Endothelial cell of hepatic sinusoid (primary cell): ENCODE measurements around the gene TBXAS1.

Experiments
- in situ Hi-C: cut with HindIII; loops from 2 replicates; pipeline ENCODE4 v1.10.0; 2017; ENCODE audit warnings: low sequenced_read_pairs

Gene TBXAS1

DNA sequence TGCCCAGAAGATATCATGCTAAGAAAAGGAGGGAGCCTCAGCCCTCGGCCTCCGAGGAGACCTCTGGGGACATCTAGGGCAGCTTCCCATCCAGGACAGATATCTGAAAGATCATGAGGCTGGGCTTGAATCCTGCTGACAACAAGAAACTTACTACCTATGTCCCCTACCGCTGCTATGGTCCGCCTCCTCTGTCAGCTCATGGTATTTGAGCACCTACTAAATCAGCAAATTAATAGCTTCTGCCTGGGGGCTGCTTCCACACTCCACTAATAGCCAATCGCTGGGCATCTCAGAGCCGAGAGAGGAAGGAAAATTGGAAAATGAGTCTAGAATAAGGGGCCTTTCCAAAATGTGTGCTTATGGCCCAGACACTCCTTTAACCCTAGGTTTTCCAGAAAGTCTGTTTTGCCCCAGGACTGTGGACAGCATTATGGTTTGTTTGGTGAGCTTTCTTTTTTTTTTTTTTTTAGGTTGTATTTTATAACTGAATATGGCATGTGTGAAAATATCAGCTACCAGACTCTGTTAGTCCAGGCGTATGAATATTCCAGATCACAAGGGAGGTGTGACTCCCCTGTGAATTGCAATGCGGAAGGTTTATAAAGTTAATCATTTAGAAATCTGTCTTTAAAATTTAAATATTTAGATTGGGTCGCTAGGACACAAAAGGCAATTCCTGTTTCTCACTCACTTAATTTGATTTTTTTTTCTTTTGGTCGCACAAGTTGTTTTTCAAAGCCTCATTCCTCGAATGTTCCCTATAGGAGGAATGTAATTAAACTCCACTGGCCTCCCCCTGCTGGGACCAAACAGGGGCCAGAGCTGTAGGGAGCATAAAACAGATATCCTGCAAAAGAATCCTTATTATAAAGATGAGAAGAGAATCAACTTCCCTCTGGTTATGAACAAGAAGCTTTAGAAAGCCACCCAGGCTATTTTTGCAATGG is 144.3 kb downstream of the TBXAS1 start:
- in situ Hi-C loops: loop anchor here (5.0 kb wide), 1 partner anchor 34 kb away; no protein-coding TSS in a partner anchor

DNA sequence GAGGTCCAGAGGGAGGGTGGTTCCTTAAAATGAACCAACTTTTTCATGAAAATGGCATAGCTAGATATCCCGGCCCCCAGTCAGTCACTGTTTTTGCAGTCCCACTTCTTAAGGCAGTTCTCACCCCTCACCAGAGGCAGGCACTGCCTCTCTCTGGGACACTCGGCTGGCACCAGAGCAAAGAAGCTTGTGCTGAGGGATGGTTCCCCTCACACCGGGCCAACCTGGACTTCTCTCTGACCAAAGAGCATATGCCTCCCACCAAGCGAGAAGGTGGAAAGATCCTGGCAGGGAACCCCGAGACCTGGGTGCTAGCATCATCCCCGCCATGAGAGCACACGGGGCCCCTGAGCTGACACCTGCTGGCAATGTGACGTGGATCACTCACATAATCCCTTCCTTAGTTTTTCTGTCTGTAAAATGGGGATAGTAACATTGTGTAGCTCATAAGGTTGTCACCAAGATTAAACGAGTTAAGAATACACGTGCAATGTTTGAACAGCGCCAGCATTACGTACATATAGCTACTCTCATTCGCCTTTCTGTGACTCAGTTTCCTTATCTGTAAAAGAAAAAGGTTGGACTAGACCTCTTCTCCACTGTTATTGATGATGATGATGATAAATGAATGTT is 145.2 kb downstream of the TBXAS1 start:
- in situ Hi-C loops: loop anchor here (5.0 kb wide), 1 partner anchor 33 kb away; no protein-coding TSS in a partner anchor

DNA sequence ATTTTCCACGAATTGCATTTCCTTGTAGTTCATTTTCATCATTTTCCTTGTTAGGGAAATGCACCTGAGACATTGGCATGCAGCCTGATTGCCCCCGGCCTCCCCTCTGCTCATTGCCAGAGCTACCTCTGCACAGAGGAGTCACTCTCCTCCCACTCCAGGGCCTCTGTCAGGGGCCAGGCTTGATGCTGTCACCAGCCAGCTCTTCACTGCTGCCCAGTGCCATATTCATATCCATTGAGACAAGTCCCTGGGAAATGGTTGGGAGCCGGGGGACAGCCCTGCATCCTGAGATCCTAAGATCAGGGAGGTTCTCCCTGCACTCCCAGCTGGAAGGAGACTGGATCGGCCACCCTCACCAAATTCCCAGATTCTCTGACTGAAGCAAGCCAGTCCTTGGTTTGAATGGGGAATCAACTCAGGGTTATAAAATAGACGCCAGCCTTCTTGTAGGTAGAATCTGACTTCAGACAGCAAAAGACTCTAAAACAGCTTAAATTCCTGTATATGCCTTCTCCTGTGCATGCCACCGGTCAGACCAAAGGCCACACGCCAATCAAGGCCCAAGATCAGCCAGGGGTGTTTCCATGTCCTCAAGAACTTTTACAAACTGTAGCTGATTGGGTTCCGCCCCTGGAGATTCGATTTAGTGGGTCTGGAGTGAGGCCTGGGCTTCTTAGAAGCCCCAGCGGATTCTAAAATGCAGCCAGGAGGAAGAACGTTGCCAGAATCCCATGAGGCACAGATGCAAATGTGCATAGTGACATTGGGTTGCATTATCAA is 147.2 kb downstream of the TBXAS1 start:
- in situ Hi-C loops: no loop called here

DNA sequence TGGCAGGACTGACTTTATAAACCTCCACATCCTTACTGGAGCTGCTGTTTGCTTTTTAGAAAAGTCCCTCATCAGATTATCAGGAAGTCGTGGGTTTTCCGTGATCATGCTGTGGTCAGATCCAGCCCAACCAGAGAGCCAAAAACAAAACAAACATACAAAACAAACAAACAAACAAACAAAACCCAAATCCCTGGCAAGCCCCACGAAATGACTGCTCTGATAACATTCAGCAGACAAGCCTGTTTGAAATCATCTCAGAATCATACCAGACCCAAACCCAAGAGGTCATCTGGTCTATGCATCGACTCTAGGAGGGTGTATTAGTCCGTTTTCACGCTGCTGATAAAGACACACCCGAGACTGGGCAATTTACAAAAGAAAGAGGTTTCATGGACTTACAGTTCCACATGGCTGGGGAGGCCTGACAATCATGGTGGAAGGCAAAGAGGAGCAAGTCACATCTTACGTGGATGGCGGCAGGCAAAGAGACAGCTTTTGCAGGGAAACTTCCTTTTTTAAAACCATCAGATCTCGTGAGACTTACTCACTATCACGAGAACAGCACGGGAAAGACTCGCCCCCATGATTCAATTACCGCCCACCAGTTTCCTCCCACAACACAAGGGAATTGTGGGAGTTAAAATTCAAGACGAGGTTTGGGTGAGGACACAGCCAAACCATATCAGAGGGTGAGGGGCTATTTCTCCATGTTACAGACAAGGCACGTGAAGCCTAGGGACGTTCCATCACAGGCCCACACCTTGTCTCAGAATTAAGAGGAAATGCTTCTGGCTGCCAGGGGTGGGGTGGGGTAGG is 148.0 kb downstream of the TBXAS1 start:
- in situ Hi-C loops: no loop called here

DNA sequence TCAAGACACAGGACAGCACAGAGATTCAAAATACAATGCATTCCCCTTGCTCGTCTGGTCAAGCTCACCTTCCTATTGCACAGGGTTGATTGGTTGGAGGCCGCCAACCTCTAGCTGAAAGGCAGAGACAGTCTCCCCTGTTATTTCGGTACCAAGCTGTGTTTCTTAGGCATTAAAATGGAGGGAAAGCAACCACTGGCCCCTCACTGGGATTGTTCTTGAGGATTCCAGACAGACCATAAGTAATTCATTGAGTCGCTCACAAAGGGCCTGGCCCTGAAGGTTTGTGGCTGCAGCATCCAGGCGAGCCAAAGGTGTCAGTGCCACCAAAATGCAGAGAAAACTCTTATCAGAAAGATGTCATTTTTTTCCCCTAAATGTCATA is 152.4 kb downstream of the TBXAS1 start:
- in situ Hi-C loops: no loop called here

GRCh38 chr7:139982927-139983920 is 154.2 kb downstream of the TBXAS1 start:
- in situ Hi-C loops: no loop called here

DNA sequence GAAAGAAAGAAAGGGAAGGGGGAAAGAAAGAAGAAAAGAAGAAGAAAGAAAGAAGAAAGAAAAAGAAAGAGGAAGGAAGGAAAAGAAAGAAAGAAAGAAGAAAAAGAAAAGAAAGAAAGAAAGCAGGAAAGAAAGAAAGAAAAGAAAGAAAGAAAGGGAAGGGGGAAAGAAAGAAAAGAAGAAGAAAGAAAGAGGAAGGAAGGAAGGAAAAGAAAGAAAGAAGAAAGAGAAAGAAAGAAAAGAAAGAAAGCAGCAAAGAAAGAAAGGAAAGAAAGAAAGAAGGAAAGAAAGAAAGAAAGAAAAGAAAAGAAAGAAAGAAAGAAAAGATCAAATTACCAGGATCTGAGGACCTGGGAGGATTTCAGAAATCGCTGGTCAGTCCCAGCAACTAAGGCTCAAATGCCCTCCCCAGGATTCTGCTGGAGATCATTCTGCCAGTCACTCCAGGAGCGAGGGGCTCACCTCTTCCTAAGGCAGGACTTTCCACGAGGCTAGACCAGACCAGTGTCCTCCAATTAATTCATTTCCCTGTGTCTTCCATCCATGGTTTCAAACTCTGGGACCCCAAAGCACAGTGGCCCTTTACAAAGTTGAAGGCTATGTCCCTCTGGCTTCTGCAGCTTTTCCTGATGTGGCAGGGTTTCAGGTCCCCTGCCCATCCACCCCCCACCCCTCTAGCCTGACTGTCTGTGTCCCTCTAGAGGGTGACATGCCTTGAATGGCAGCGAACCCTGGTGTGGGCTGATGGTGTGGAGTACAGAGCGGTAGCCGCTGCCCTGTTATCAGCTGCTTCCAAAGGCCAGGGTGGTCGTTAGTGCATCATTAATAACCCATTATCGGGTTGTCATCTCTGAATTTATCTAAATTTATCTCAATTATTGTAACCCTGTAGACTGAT is 155.8 kb downstream of the TBXAS1 start:
- in situ Hi-C loops: no loop called here

DNA sequence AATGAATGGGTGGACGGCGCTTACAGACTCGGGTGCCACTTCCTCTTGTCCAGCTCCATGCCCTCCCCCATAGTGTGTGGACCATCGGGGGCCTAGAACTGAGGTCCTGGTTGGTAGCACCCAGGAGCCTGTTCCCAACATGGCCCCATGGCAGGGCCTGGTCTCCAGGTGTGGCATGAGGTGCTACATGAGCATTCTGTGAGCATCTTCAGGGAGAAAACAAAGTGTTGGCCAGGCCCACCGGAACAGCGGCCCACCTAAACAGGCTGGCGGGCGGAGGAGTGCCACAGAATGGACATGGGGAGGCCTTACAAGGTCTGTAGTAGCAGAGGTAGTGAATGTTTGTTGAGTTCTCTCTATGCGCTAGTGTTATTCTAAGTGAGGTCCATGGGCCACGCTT is 156.7 kb downstream of the TBXAS1 start:
- in situ Hi-C loops: no loop called here

DNA sequence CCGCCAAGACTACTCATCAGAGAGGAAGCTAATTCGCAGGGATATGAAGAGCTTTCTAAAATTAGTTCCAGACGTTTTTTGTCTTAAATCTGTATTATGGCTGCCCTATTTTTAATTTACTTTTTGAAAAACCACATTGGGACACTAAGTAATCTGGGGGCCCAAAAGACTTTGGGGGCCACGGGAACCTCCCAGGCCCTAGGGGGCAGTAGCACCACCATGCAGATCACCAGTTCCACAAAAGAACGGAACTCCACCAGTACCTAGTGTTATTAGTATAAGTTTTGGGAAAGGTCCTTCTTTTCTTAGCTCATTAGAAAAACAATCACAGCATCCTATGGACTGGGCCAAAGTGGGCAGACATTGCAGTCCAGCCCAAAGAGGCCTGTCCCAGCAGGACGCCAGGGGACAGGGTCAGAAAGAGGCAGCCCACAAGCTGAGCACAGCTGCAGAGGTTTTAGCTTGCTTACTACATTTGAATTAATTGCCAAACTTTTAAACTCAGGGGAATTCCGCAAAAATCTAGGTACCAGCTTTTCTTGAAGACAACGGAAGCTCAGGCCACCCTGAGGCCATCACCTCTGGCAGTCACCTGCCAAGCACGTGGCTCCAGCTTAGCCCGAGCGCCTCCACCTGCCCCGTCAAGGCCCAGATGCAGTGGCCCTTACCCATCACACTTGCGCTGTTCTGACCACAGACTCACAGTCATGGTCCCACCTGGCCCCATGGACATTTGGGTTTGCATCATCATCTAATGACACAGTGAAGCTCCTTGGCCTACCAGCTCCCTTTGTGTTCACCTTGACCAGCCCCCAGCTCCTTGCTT is 158.8 kb downstream of the TBXAS1 start:
- in situ Hi-C loops: no loop called here

DNA sequence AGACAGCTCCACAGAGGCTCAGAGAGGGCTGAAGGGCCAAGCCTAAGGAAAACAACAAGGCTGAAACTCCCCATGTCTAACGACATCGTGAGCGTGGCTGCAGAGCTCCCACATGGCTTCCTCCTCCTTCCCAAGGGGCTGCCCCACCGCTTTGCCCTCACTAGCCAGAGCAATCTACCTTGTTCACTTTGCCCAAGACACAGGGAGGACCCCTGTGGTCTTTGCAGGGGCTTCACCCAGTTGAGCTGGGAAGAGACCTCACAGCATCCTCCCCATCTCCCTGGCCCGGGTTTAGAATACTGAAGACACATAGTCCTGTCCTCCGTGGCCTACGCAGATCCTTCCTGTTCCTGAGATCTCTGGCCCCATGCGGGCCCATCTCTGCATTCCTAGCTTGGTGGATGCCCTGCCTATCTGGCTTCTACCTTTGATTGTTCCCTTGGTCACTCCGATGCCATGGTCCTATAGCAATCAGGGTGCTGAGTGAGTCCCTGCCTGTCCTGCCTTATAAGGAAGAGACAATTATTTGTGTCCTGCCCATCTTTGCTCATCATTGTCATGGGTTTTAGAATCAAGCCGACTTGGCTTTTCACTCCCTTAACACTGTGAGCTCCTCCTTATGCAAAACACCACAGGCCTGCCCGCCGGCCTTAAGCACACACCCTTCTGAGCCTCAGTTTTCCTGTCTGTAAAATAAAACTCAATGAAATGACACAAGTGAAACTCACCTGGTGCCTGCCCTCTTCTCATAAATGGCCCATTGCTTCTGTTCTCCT is 160.5 kb downstream of the TBXAS1 start:
- in situ Hi-C loops: loop anchor here (5.0 kb wide), 1 partner anchor 207 kb away; no protein-coding TSS in a partner anchor

DNA sequence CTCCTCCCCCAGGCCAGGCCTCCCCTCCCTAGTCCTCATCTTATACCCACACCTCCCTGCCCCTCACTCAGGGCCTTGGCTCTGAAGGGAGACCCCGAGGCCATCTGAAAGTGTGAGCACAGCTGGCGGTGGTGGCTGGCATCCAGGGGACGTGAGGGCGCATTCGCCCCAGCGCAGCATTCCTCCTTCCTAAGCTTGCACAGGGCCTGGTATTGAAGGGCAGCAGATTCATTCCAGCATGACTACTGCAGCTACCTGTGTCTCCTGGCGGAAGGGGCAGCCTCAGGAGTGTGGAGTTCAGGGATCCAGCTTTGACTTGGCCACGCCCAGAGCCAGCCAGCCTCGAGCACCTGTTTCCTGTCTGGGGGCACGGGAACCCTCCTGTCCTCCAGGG is 161.1 kb downstream of the TBXAS1 start:
- in situ Hi-C loops: loop anchor here (5.0 kb wide), 1 partner anchor 208 kb away; no protein-coding TSS in a partner anchor

GRCh38 chr7:139990571-139991268 is 161.7 kb downstream of the TBXAS1 start:
- in situ Hi-C loops: loop anchor here (5.0 kb wide), 1 partner anchor 208 kb away; no protein-coding TSS in a partner anchor

DNA sequence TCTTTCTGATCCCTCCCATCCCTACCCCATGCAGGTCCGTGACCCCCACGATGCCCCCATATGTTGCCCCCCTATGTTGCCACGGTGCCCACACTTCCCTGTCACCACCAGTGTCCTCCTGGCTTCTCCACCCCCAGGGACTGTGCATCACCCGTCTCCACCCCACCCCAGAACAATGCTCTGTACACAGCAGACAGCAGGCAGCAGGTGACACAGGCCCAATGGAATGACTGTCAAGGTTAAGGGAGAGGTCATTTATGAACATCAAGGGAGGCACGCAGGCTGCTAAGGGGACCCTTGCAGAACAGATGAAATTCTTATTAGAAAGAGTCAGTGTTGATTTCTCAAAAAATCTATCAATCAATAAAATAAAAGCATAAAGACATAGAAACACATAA is 162.2 kb downstream of the TBXAS1 start:
- in situ Hi-C loops: loop anchor here (5.0 kb wide), 1 partner anchor 209 kb away; no protein-coding TSS in a partner anchor

GRCh38 chr7:139991911-139992310 is 162.8 kb downstream of the TBXAS1 start:
- in situ Hi-C loops: loop anchor here (5.0 kb wide), 1 partner anchor 210 kb away; no protein-coding TSS in a partner anchor

GRCh38 chr7:139992353-139993044 is 163.4 kb downstream of the TBXAS1 start:
- in situ Hi-C loops: loop anchor here (5.0 kb wide), 1 partner anchor 210 kb away; no protein-coding TSS in a partner anchor
